Neural cell (in vitro differentiated cells): ENCODE data around the gene NCAPD3.

ENCODE experiments used
- CTCF ChIP-seq: fragments of 450-650 bp; IDR thresholded peaks from 2 replicates; pipeline ENCODE4 v1.5.1; 2014; ENCODE audit warnings: antibody characterized with exemption, mild to moderate bottlenecking, moderate library complexity; ENCODE audit not compliant: poor library complexity, severe bottlenecking
- EP300 ChIP-seq: fragments of 450-650 bp; conservative IDR thresholded peaks from 2 replicates; pipeline ENCODE4 v1.6.1; 2014; ENCODE audit warnings: antibody characterized with exemption, mild to moderate bottlenecking, moderate library complexity; ENCODE audit not compliant: poor library complexity, severe bottlenecking
- EZH2 ChIP-seq: fragments of 200-600, 300-800 bp; shearing (Covaris generic), sonication (generic); IDR thresholded peaks from 2 replicates; pipeline ENCODE4 v1.6.1; 2014; ENCODE audit warnings: antibody characterized with exemption, low read length, borderline replicate concordance, mild to moderate bottlenecking; ENCODE audit not compliant: insufficient read depth, poor library complexity, severe bottlenecking
- SMC3 ChIP-seq: fragments of 450-650 bp; conservative IDR thresholded peaks from 2 replicates; pipeline ENCODE4 v1.6.1; 2014; ENCODE audit warnings: antibody characterized with exemption, mild to moderate bottlenecking, moderate library complexity; ENCODE audit not compliant: poor library complexity

- peak; percentile 39 for TF ChIP-seq CTCF
- no peak for TF ChIP-seq EP300
- TF ChIP-seq EZH2, result no peak
- peak; percentile 36 for TF ChIP-seq SMC3
These were observed 98.9 kb downstream of the NCAPD3 start for GRCh38 chr11:134124660-134125451.
